Measurements from ENCODE around the gene GPR139.

DNA sequence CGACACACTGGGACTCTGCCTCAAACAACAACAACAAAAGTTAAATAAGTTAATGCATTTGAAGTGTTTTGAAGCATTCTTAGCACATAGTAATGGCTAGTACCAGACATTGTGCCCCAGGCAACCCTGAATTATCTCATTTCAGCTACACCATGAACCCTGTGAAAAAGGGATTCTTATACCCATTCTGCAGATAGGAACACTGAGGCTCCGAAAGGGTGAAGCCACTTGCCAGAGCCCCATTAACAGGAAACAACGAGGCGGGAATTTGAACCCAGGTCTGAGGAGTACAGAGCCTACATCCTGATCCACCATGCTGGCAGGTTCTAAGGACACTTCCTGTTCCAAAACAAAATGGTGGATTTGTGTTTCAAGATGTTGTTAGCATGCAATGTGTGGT, 9.2 kb downstream of the GPR139 start:
- TF ChIP-seq SIN3A (IDR thresholded peaks at IDR 0.05; ENCODE audit: borderline replicate concordance, insufficient read depth, low read length) (no peak), TAF1 (IDR thresholded peaks at IDR 0.05; ENCODE audit: borderline replicate concordance, insufficient read depth, low read length) (no peak), POLR2AphosphoS5 (IDR thresholded peaks at IDR 0.05; ENCODE audit: low read depth, low read length) (no peak)
